Measurements from ENCODE around the gene SUGCT.

DNA sequence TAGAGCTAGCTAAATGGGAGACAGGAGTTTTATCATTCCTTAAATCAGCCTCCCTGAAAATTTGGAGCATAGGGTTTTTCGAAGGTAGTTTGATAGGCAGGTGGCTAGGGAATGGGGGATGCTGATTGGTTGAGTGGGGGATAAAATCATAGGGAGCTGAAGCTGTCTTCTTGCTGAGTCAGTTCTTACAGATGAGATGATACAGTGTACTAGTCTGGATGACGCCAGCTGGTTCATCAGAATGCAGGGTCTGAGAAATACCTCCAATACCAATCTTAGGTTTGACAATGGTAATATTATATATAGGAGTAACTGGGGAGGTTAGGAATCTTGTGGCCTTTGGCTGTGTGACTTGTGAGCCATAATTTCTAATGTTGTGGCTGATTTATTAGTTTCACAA lies 271.2 kb downstream of the SUGCT start:
- TF ChIP-seq, protein P1, sequence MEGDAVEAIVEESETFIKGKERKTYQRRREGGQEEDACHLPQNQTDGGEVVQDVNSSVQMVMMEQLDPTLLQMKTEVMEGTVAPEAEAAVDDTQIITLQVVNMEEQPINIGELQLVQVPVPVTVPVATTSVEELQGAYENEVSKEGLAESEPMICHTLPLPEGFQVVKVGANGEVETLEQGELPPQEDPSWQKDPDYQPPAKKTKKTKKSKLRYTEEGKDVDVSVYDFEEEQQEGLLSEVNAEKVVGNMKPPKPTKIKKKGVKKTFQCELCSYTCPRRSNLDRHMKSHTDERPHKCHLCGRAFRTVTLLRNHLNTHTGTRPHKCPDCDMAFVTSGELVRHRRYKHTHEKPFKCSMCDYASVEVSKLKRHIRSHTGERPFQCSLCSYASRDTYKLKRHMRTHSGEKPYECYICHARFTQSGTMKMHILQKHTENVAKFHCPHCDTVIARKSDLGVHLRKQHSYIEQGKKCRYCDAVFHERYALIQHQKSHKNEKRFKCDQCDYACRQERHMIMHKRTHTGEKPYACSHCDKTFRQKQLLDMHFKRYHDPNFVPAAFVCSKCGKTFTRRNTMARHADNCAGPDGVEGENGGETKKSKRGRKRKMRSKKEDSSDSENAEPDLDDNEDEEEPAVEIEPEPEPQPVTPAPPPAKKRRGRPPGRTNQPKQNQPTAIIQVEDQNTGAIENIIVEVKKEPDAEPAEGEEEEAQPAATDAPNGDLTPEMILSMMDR (IDR thresholded peaks at IDR 0.05 in 8 of 11, conservative IDR thresholded peaks at IDR 0.05 in 3 of 11): no peak
- no peak for TF ChIP-seq POLR2A (IDR thresholded peaks at IDR 0.05)
